SJCRH30 (cell line): ENCODE data around the gene DEFB131B. TPM values are rescaled to one million over a fixed set of nuclear protein-coding genes. Genes with fewer than 3 reads are reported as not detected.
"Not testable (repeated sequence)": the region's sequence is repeated elsewhere in the genome, so short reads cannot be mapped to it uniquely, and the experiment has no call there.

Experiments used
- DNase-seq, 2 experiments: peaks; one replicate each; pipeline ENCODE4 v3.0.0-alpha.2; 2015 to 2020
- H3K27ac ChIP-seq: fragments of 250-450 bp; sonication (Bioruptor Pico); 2 replicates; pipeline ENCODE4 v1.5.1; 2020; ENCODE audit warnings: mild to moderate bottlenecking, moderate library complexity
- H3K27me3 ChIP-seq: fragments of 250-450 bp; sonication (Bioruptor Pico); 2 replicates; pipeline ENCODE4 v1.5.1; 2020; ENCODE audit warnings: mild to moderate bottlenecking, moderate library complexity
- H3K36me3 ChIP-seq: fragments of 250-450 bp; sonication (Bioruptor Pico); 2 replicates; pipeline ENCODE4 v1.5.1; 2020; ENCODE audit warnings: mild to moderate bottlenecking, moderate library complexity
- H3K4me1 ChIP-seq: fragments of 250-450 bp; sonication (Bioruptor Pico); 2 replicates; pipeline ENCODE4 v1.5.1; 2020; ENCODE audit warnings: mild to moderate bottlenecking, moderate library complexity
- H3K4me3 ChIP-seq: fragments of 250-450 bp; sonication (Bioruptor Pico); 2 replicates; pipeline ENCODE4 v1.5.1; 2020; ENCODE audit warnings: mild to moderate bottlenecking, moderate library complexity
- H3K9me3 ChIP-seq: fragments of 250-450 bp; sonication (Bioruptor Pico); replicated peaks from 2 replicates; pipeline ENCODE4 v1.5.1; 2020; ENCODE audit warnings: mild to moderate bottlenecking, moderate library complexity
- total RNA-seq: library from RNA; depleted of rRNA; stranded (reverse); fragments of >200 nt; shearing (Covaris generic); gene quantifications from 2 replicates; pipeline ENCODE4 v1.2.3, GENCODE V29; 2014

The DEFB131B gene
- total RNA-seq, 1 experiment from 2014 or later, result not detected

GRCh38 chr11:71888335-71889010 lies 10.2 kb downstream of the DEFB131B start:
- H3K36me3 ChIP-seq, DNase-seq, H3K4me3 ChIP-seq, H3K27ac ChIP-seq, H3K4me1 ChIP-seq, H3K27me3 ChIP-seq, H3K9me3 ChIP-seq: not testable (repeated sequence)

- not testable (repeated sequence) for H3K4me3 ChIP-seq, H3K4me1 ChIP-seq, H3K36me3 ChIP-seq, DNase-seq, H3K9me3 ChIP-seq, H3K27me3 ChIP-seq, H3K27ac ChIP-seq
Observed at GRCh38 chr11:71889181-71889872, 11.1 kb downstream of the DEFB131B start.

- H3K9me3 ChIP-seq, result no peaks in the 10 kb centered on the region
- no peak overlapping the region for H3K4me3 ChIP-seq
- H3K36me3 ChIP-seq, result no peaks in the 10 kb centered on the region
- H3K27ac ChIP-seq, result no peak overlapping the region
- DNase-seq, result no peak
- H3K27me3 ChIP-seq, result no peaks in the 10 kb centered on the region
- H3K4me1 ChIP-seq, result no peaks in the 10 kb centered on the region
Observed at GRCh38 chr11:71895961-71896360, 17.7 kb downstream of the DEFB131B start.

- not testable (repeated sequence) for H3K4me3 ChIP-seq, H3K27ac ChIP-seq, H3K27me3 ChIP-seq, H3K4me1 ChIP-seq, H3K36me3 ChIP-seq, H3K9me3 ChIP-seq
- peak; percentile 52 to 56 for DNase-seq
Observed at GRCh38 chr11:71901137-71901536, 22.9 kb downstream of the DEFB131B start.

- no peaks in the 10 kb centered on the region for H3K36me3 ChIP-seq
- H3K4me1 ChIP-seq, result no peaks in the 10 kb centered on the region
- no peak for DNase-seq
- H3K27ac ChIP-seq, result no peak overlapping the region
- no peaks in the 10 kb centered on the region; the same call in 1 of the 2 replicates for H3K9me3 ChIP-seq
- H3K4me3 ChIP-seq, result no peak overlapping the region
- H3K27me3 ChIP-seq, result no peaks in the 10 kb centered on the region
Observed at GRCh38 chr11:71908218-71908617, 30.0 kb downstream of the DEFB131B start.

- H3K4me1 ChIP-seq, H3K27me3 ChIP-seq, H3K9me3 ChIP-seq, H3K27ac ChIP-seq, H3K4me3 ChIP-seq, DNase-seq, H3K36me3 ChIP-seq: not testable (repeated sequence)
Observed at GRCh38 chr11:71910775-71911174, 32.5 kb downstream of the DEFB131B start.

GRCh38 chr11:71911321-71911985 lies 33.2 kb downstream of the DEFB131B start:
- not testable (repeated sequence) for DNase-seq

GRCh38 chr11:71911986-71912340 lies 33.7 kb downstream of the DEFB131B start:
- H3K9me3 ChIP-seq, H3K27me3 ChIP-seq, DNase-seq, H3K4me3 ChIP-seq, H3K27ac ChIP-seq, H3K36me3 ChIP-seq, H3K4me1 ChIP-seq: not testable (repeated sequence)

More at GRCh38 chr11:71911321-71911985, 33.2 kb downstream of the DEFB131B start:
- H3K4me3 ChIP-seq, H3K9me3 ChIP-seq, H3K4me1 ChIP-seq, H3K27ac ChIP-seq, H3K36me3 ChIP-seq, H3K27me3 ChIP-seq: not testable (repeated sequence)

GRCh38 chr11:71913756-71914526 lies 35.7 kb downstream of the DEFB131B start:
- no peaks in the 10 kb centered on the region for H3K27me3 ChIP-seq
- no peaks in the 10 kb centered on the region for H3K4me1 ChIP-seq
- H3K27ac ChIP-seq, result no peak overlapping the region
- no peak for DNase-seq
- H3K4me3 ChIP-seq, result no peak overlapping the region
- no peaks in the 10 kb centered on the region for H3K36me3 ChIP-seq
- H3K9me3 ChIP-seq, result no peaks in the 10 kb centered on the region

GRCh38 chr11:71914617-71915189 lies 36.5 kb downstream of the DEFB131B start:
- H3K36me3 ChIP-seq, result no peaks in the 10 kb centered on the region
- no peaks in the 10 kb centered on the region for H3K4me1 ChIP-seq
- no peak for DNase-seq
- no peak overlapping the region for H3K27ac ChIP-seq
- H3K27me3 ChIP-seq, result no peaks in the 10 kb centered on the region
- H3K9me3 ChIP-seq, result no peaks in the 10 kb centered on the region
- H3K4me3 ChIP-seq, result no peak overlapping the region

- H3K27me3 ChIP-seq, result no peaks in the 10 kb centered on the region
- DNase-seq, result no peak
- no peak overlapping the region for H3K4me3 ChIP-seq
- no peaks in the 10 kb centered on the region for H3K36me3 ChIP-seq
- no peaks in the 10 kb centered on the region for H3K9me3 ChIP-seq
- H3K27ac ChIP-seq, result no peak overlapping the region
- H3K4me1 ChIP-seq, result no peaks in the 10 kb centered on the region
Observed at GRCh38 chr11:71917646-71918140, 39.4 kb downstream of the DEFB131B start.

- peak within 1 kb of the TSS; percentile 100 for H3K27ac ChIP-seq
- no peaks in the 10 kb centered on the region for H3K27me3 ChIP-seq
- peak within 1 kb of the TSS; percentile 96 for H3K4me3 ChIP-seq
- H3K4me1 ChIP-seq, result peaks cover 5% of the 10 kb centered on the region; the same call in 1 of the 2 replicates
- DNase-seq, result peak; percentile 82 to 92
- no peaks in the 10 kb centered on the region for H3K36me3 ChIP-seq
- no peaks in the 10 kb centered on the region for H3K9me3 ChIP-seq
Observed at GRCh38 chr11:71927820-71928736, 49.8 kb downstream of the DEFB131B start, which contains the start of gene XNDC1N. TSS of gene XNDC1N (minus strand) at chr11:71928594. CDS start at chr11:71923353, 5,241 bp downstream.

GRCh38 chr11:71928737-71929443 lies 50.6 kb downstream of the DEFB131B start, which contains the start of gene RNF121:
TSS of gene RNF121 (plus strand) at chr11:71929046. CDS start at chr11:71929062, 16 bp downstream.
- Histone ChIP-seq H3K27me3 (no peaks in the 10 kb centered on the region), H3K9me3 (no peaks in the 10 kb centered on the region), H3K4me1 (peaks cover 5% of the 10 kb centered on the region; the same call in 1 of the 2 replicates), H3K36me3 (no peaks in the 10 kb centered on the region), H3K27ac (peak within 1 kb of the TSS; percentile 100), H3K4me3 (peak within 1 kb of the TSS; percentile 96)
- peak; percentile 97 to 98 for DNase-seq
